PC-3 (cell line): ENCODE data around the gene IL17RD.

ENCODE experiments used
- CTCF ChIP-seq: fragments of 300-600 bp; sonication (generic); conservative IDR thresholded peaks from 2 replicates; pipeline ENCODE4 v1.5.1; 2017; ENCODE audit warnings: antibody characterized with exemption, low read depth, mild to moderate bottlenecking, low read length
- EZH2 ChIP-seq: fragments of 300-600 bp; sonication (generic); IDR thresholded peaks from one replicate; pipeline ENCODE4 v1.6.1; 2017; ENCODE audit warnings: antibody characterized with exemption, mild to moderate bottlenecking, low read length; ENCODE audit not compliant: unreplicated experiment
- EZH2phosphoT487 ChIP-seq: fragments of 300-600 bp; sonication (generic); IDR thresholded peaks from 2 replicates; pipeline ENCODE4 v1.6.1; 2018; ENCODE audit warnings: mild to moderate bottlenecking, antibody characterized with exemption, low read length, borderline replicate concordance

- TF ChIP-seq CTCF (no peak), EZH2 (no peak), EZH2phosphoT487 (no peak)
Measured at GRCh38 chr3:57048052-57048671, 117.0 kb downstream of the IL17RD start.
